ENCODE results near the gene IER3. TPM values are rescaled to one million over a fixed set of nuclear protein-coding genes. Genes with fewer than 3 reads are reported as not detected.

The IER3 gene
- total and polyA plus RNA-seq, 2 of the 8 experiments (the other 6 are each of a cell fraction or from before 2014, with no cell fraction given), result 11.9 to 26.5 TPM

DNA sequence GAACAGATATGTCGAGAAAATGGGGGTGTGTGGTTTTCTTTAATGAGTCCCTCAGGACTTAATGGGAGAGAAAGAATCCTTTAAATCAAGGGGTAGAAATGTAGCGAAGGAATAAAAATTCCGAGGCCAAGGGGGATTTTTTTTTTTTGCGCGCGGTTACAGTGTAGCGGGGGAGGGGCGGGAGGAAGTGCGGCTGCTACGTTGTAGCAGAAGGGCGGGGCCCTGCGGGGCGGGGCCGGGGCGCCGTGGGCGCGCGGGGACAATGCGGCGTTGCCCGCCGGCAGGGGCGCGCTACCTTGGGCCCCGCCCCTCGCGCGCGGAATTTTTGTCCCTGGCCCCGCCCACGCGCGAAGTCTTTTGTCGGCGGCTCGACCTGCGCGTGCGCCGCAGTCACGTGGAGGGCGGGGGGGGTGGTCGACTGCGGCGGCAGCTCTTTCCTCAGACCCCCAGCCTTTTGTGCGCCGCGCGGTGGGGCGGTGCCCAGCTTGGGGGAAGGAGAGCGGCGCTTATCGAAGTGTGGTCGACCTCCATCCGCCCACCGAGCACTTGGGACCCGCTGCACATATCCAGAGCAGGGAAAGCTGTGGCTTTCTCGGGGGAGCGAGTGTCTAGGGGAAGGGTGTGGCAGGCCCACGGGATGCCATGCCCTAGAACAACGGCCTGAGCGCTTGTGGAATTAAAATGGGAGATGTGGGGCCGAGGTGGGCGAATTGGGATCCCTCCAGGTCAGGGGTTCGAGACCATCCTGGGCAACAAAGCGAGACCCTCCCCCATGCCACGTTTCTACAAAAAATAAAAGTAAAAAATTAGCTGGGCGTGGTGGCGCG is 22.9 kb downstream of the IER3 start (continued):
- TF ChIP-seq, protein P1, sequence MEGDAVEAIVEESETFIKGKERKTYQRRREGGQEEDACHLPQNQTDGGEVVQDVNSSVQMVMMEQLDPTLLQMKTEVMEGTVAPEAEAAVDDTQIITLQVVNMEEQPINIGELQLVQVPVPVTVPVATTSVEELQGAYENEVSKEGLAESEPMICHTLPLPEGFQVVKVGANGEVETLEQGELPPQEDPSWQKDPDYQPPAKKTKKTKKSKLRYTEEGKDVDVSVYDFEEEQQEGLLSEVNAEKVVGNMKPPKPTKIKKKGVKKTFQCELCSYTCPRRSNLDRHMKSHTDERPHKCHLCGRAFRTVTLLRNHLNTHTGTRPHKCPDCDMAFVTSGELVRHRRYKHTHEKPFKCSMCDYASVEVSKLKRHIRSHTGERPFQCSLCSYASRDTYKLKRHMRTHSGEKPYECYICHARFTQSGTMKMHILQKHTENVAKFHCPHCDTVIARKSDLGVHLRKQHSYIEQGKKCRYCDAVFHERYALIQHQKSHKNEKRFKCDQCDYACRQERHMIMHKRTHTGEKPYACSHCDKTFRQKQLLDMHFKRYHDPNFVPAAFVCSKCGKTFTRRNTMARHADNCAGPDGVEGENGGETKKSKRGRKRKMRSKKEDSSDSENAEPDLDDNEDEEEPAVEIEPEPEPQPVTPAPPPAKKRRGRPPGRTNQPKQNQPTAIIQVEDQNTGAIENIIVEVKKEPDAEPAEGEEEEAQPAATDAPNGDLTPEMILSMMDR (IDR thresholded peaks at IDR 0.05; ENCODE audit: control extremely low read depth in 1 of 3, insufficient read depth in 1 of 3, low read depth in 1 of 3, low read length in 3 of 3), result peak in 2 of 3 experiments; percentile 21 to 25; a peak in 1 of 4 replicates
- TF ChIP-seq TAF7 (optimal IDR thresholded peaks at IDR 0.05; ENCODE audit: borderline replicate concordance, low read depth, low read length) (no peak), BCL11A (IDR thresholded peaks at IDR 0.05; ENCODE audit: low read depth in 2 of 2, low read length in 2 of 2) (no peak), EGR1 (IDR thresholded peaks at IDR 0.05; ENCODE audit: borderline replicate concordance, low read depth, low read length) (peak; percentile 53; the same call in 1 of the 2 replicates), TCF12 (IDR thresholded peaks at IDR 0.05; ENCODE audit: low read depth, low read length) (no peak), KDM4A (IDR thresholded peaks at IDR 0.05; ENCODE audit: low read depth, low read length, severe bottlenecking) (peak; percentile 33), ASH2L (IDR thresholded peaks at IDR 0.05; ENCODE audit: low read length) (no peak), JUND (IDR thresholded peaks at IDR 0.05; ENCODE audit: low read length) (no peak), SUZ12 (IDR thresholded peaks at IDR 0.05; ENCODE audit: low read length) (no peak), CREB1 (IDR thresholded peaks at IDR 0.05) (peak; percentile 72), CBX5 (IDR thresholded peaks at IDR 0.05; ENCODE audit: low read depth, low read length) (no peak), RFX5 (IDR thresholded peaks at IDR 0.05; ENCODE audit: borderline replicate concordance, low read depth, low read length) (no peak), GABPA (IDR thresholded peaks at IDR 0.05; ENCODE audit: borderline replicate concordance, insufficient read depth, low read length) (no peak; the same call in 1 of the 2 replicates), CEBPB (IDR thresholded peaks at IDR 0.05; ENCODE audit: low read depth, low read length) (no peak), RAD21 (IDR thresholded peaks at IDR 0.05 in 1 of 2, conservative IDR thresholded peaks at IDR 0.05 in 1 of 2; ENCODE audit: low read depth in 2 of 2, low read length in 2 of 2) (no peak), KDM5A (IDR thresholded peaks at IDR 0.05; ENCODE audit: low read length) (no peak), SAP30 (IDR thresholded peaks at IDR 0.05; ENCODE audit: insufficient read depth, insufficient replicate concordance, low read length) (peak; percentile 30)
- TF ChIP-seq, protein P2, sequence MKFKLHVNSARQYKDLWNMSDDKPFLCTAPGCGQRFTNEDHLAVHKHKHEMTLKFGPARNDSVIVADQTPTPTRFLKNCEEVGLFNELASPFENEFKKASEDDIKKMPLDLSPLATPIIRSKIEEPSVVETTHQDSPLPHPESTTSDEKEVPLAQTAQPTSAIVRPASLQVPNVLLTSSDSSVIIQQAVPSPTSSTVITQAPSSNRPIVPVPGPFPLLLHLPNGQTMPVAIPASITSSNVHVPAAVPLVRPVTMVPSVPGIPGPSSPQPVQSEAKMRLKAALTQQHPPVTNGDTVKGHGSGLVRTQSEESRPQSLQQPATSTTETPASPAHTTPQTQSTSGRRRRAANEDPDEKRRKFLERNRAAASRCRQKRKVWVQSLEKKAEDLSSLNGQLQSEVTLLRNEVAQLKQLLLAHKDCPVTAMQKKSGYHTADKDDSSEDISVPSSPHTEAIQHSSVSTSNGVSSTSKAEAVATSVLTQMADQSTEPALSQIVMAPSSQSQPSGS (IDR thresholded peaks at IDR 0.05; ENCODE audit: low read length), result peak; percentile 26; the same call in 1 of the 2 replicates
